Measurements from ENCODE around the gene FBRSL1.

- no peak for TF ChIP-seq POLR2AphosphoS5 (IDR thresholded peaks at IDR 0.05; ENCODE audit: low read depth, low read length)
- TF ChIP-seq ATF3 (IDR thresholded peaks at IDR 0.05), result no peak
- TF ChIP-seq MAX (IDR thresholded peaks at IDR 0.05), result no peak
- TF ChIP-seq POLR2A (IDR thresholded peaks at IDR 0.05; ENCODE audit: borderline replicate concordance, extremely low read depth, insufficient read depth, insufficient read length), result no peak
- TF ChIP-seq CTCF (IDR thresholded peaks at IDR 0.05 in 2 of 3, conservative IDR thresholded peaks at IDR 0.05 in 1 of 3; ENCODE audit: borderline replicate concordance in 1 of 3, insufficient read depth in 1 of 3, low read depth in 2 of 3, low read length in 2 of 3), result no peak
- no peak for TF ChIP-seq EZH2phosphoT487 (IDR thresholded peaks at IDR 0.05; ENCODE audit: borderline replicate concordance)
Observed at GRCh38 chr12:132491138-132491663, 1.2 kb downstream of the FBRSL1 start.
